K562 (cell line): Measurements from ENCODE around the gene METRN. TPM values are rescaled to one million over a fixed set of nuclear protein-coding genes. Genes with fewer than 3 reads are reported as not detected.

Source experiments
- BCOR ChIP-seq: fragments of 450-650 bp; IDR thresholded peaks from 2 replicates; pipeline ENCODE4 v1.6.1; 2016
- BRF1 ChIP-seq: IDR thresholded peaks from 3 replicates; pipeline ENCODE4 v1.6.1; 2011; ENCODE audit warnings: borderline replicate concordance, mild to moderate bottlenecking; ENCODE audit not compliant: insufficient read length; ENCODE audit errors: extremely low read depth
- DACH1 ChIP-seq: fragments of 450-650 bp; IDR thresholded peaks from 2 replicates; pipeline ENCODE4 v1.6.1; 2018; ENCODE audit not compliant: partially characterized antibody
- DPF2 ChIP-seq: fragments of 450-650 bp; IDR thresholded peaks from 2 replicates; pipeline ENCODE4 v1.6.1; 2016
- E2F6 ChIP-seq, 2 experiments: IDR thresholded peaks; 2 replicates each; pipeline ENCODE4 v1.6.1; 2011; ENCODE audit warnings: borderline replicate concordance in 1 of 2, control low read depth in 1 of 2, low read depth in 1 of 2, low read length in 1 of 2, mild to moderate bottlenecking in 1 of 2, mixed read lengths in 1 of 2, moderate library complexity in 1 of 2; ENCODE audit not compliant: insufficient read depth in 1 of 2, insufficient read length in 1 of 2, poor library complexity in 1 of 2, severe bottlenecking in 1 of 2; ENCODE audit errors: extremely low read depth in 1 of 2
- EGR1 ChIP-seq: fragments of 450-650 bp; conservative IDR thresholded peaks from 2 replicates; pipeline ENCODE4 v1.6.1; 2017; ENCODE audit warnings: mild to moderate bottlenecking
- KDM5B ChIP-seq: fragments of 200-600 bp; sonication (generic); IDR thresholded peaks from 2 replicates; pipeline ENCODE4 v1.6.1; 2012; ENCODE audit warnings: low read depth, mild to moderate bottlenecking, moderate library complexity, low read length, control low read depth, inconsistent platforms; ENCODE audit not compliant: insufficient replicate concordance
- NR2C1 ChIP-seq, 2 experiments: fragments of 450-650 bp; IDR thresholded peaks; 2 replicates each; pipeline ENCODE4 v1.6.1; 2017; ENCODE audit warnings: mild to moderate bottlenecking in 2 of 2, antibody characterized with exemption in 1 of 2, inconsistent platforms in 1 of 2, missing compliant biosample characterization in 1 of 2, missing genetic modification characterization in 1 of 2
- POLR2A ChIP-seq: fragments of 450-650 bp; conservative IDR thresholded peaks from 2 replicates; pipeline ENCODE4 v1.6.1; 2016
- RBBP5 ChIP-seq: fragments of 200-600 bp; sonication (generic); IDR thresholded peaks from 2 replicates; pipeline ENCODE4 v1.6.1; 2012; ENCODE audit warnings: borderline replicate concordance, mild to moderate bottlenecking, low read length, control low read depth, inconsistent platforms; ENCODE audit not compliant: insufficient read depth, poor library complexity, severe bottlenecking
- RBM14 ChIP-seq: fragments of 200-400 bp; formaldehyde crosslinking; IDR thresholded peaks from 2 replicates; pipeline ENCODE4 v1.6.1; 2018; ENCODE audit warnings: low read depth, mild to moderate bottlenecking, low read length, moderate library complexity, borderline replicate concordance; ENCODE audit not compliant: insufficient read depth
- SAFB ChIP-seq: fragments of 200-400 bp; formaldehyde crosslinking; IDR thresholded peaks from 2 replicates; pipeline ENCODE4 v1.6.1; 2017; ENCODE audit warnings: low read depth, low read length, borderline replicate concordance
- SIN3A ChIP-seq, 2 experiments: fragments of 150-350 bp in 1 of 2; IDR thresholded peaks; 2 replicates each; pipeline ENCODE4 v1.6.1; 2011 to 2016; ENCODE audit warnings: borderline replicate concordance in 2 of 2, low read depth in 2 of 2, low read length in 2 of 2, mild to moderate bottlenecking in 2 of 2, moderate library complexity in 2 of 2; ENCODE audit not compliant: control insufficient read depth in 1 of 2
- USF2 ChIP-seq: sonication (generic); formaldehyde crosslinking; IDR thresholded peaks from 2 replicates; pipeline ENCODE4 v1.5.0; 2020; ENCODE audit warnings: missing genetic modification reagents
- XRCC3 ChIP-seq: fragments of 450-650 bp; IDR thresholded peaks from 2 replicates; pipeline ENCODE4 v1.6.1; 2017; ENCODE audit warnings: mild to moderate bottlenecking, moderate library complexity
- ZBTB33 ChIP-seq: sonication (generic); formaldehyde crosslinking; IDR thresholded peaks from 2 replicates; pipeline ENCODE4 v1.8.1; 2023; ENCODE audit warnings: mild to moderate bottlenecking, missing genetic modification reagents
- ZC3H11A ChIP-seq: IDR thresholded peaks from 2 replicates; pipeline ENCODE4 v1.6.1; 2012; ENCODE audit warnings: low read depth, low read length, improper control_type of control experiment
- ZNF740 ChIP-seq, 3 experiments: fragments of 200-800 bp in 1 of 3; sonication (Bioruptor generic) in 1 of 3; sonication (generic) in 1 of 3; formaldehyde crosslinking in 1 of 3; IDR thresholded peaks; 2 replicates each; pipeline versions ENCODE4 v1.6.1 to v1.8.0; 2016 to 2022; ENCODE audit warnings: mild to moderate bottlenecking in 2 of 3, missing compliant biosample characterization in 2 of 3, missing genetic modification characterization in 2 of 3, missing genetic modification reagents in 1 of 3
- polyA plus RNA-seq, 8 experiments: library from polyadenylated mRNA; depleted of rRNA in 4 of 8; stranded (reverse) in 5 of 8; unstranded in 3 of 8; fragments of >200 nt; fragmentation: Nextera tagmentation in 2 of 8; fragmentation: Illumina TruSeq in 1 of 8; extraction: Ambion mirVana in 2 of 8; extraction: Trizol in 1 of 8; gene quantifications; 2 replicates each; pipeline versions ENCODE4 v1.2.1 to v1.2.3, GENCODE V29; 2011 to 2014; ENCODE audit warnings: inconsistent platforms in 1 of 8, missing spikeins in 1 of 8
- total RNA-seq, 7 experiments: library from RNA; depleted of rRNA in 6 of 7; stranded (reverse); fragments of >200 nt in 6 of 7; fragmentation: Illumina TruSeq in 2 of 7; extraction: Trizol in 2 of 7; gene quantifications; 2 replicates each; pipeline versions ENCODE4 v1.2.1 to v1.2.3, GENCODE V29; 2011 to 2021; ENCODE audit warnings: low replicate concordance in 1 of 7

The METRN gene
- total and polyA plus RNA-seq, 9 of the 15 experiments (the other 6 are each of a cell fraction or from before 2014, with no cell fraction given): 0.20 to 89.8 (median 15.4) TPM

GRCh38 chr16:728890-729744 is 14.2 kb downstream of the METRN start (continued):
- TF ChIP-seq KDM5B (peak; percentile 14), ZNF740 (CRISPR knock-in tag; IDR thresholded peaks at IDR 0.05) (peak; percentile 82; the same call in 1 of the 2 replicates), ZNF740 (tag; IDR thresholded peaks at IDR 0.05) (peak in 1 of 2 experiments; percentile 82; a peak in 2 of 4 replicates), EGR1 (peak; percentile 43; the same call in 1 of the 2 replicates), NR2C1 (IDR thresholded peaks at IDR 0.05) (no peak), NR2C1 (tag; IDR thresholded peaks at IDR 0.05) (no peak), XRCC3 (no peak), ZC3H11A (no peak), E2F6 (IDR thresholded peaks at IDR 0.05; ENCODE audit: borderline replicate concordance in 1 of 2, extremely low read depth in 1 of 2, insufficient read depth in 1 of 2, insufficient read length in 1 of 2, low read depth in 1 of 2, low read length in 1 of 2, poor library complexity in 1 of 2, severe bottlenecking in 1 of 2) (peak in 1 of 2 experiments; percentile 56), BCOR (no peak), SAFB (peak; percentile 67; the same call in 1 of the 2 replicates), ZBTB33 (CRISPR knock-in tag) (peak; percentile 98), RBBP5 (no peak), SIN3A (IDR thresholded peaks at IDR 0.05; ENCODE audit: borderline replicate concordance in 2 of 2, control insufficient read depth in 1 of 2, low read depth in 2 of 2, low read length in 2 of 2) (no peak), USF2 (no peak), DPF2 (no peak), BRF1 (no peak), DACH1 (no peak), POLR2A (peak; percentile 47; the same call in 1 of the 2 replicates), RBM14 (0 out of 2 replicates have a peak, but pooled peaks have one; percentile 31)
